ENCODE measurements around the gene SND1. TPM values are rescaled to one million over a fixed set of nuclear protein-coding genes. Genes with fewer than 3 reads are reported as not detected.

SND1 gene
- total RNA-seq, 2 donors from 2014 or later, result 91.0 to 111 TPM

DNA sequence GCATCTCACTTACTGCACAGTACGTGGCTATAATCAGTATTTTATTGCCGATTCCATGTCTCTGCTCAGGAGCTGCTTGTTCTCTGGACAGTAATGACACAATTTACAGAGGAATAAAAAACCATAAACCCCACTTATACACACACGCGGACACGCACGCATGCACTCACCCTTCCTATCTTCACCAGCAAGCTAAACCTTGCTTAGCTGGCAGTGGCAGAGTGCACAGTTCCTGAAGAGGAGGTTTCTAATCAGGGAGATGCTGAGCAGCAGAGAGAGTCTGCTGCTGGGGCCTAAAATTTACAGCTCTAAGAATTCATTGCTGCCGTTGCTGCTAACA is 66.3 kb downstream of the SND1 start:
- H3K27ac ChIP-seq, result no peak overlapping the region
- no peak overlapping the region for H3K4me3 ChIP-seq
- TF ChIP-seq, protein P1, sequence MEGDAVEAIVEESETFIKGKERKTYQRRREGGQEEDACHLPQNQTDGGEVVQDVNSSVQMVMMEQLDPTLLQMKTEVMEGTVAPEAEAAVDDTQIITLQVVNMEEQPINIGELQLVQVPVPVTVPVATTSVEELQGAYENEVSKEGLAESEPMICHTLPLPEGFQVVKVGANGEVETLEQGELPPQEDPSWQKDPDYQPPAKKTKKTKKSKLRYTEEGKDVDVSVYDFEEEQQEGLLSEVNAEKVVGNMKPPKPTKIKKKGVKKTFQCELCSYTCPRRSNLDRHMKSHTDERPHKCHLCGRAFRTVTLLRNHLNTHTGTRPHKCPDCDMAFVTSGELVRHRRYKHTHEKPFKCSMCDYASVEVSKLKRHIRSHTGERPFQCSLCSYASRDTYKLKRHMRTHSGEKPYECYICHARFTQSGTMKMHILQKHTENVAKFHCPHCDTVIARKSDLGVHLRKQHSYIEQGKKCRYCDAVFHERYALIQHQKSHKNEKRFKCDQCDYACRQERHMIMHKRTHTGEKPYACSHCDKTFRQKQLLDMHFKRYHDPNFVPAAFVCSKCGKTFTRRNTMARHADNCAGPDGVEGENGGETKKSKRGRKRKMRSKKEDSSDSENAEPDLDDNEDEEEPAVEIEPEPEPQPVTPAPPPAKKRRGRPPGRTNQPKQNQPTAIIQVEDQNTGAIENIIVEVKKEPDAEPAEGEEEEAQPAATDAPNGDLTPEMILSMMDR (IDR thresholded peaks at IDR 0.05), result no peak
- DNase-seq (ENCODE audit: low spot score) (no peak), ATAC-seq (ENCODE audit: insufficient number of reproducible peaks, low FRiP score, low read depth) (no peak)
- H3K27me3 ChIP-seq (replicated peaks; ENCODE audit: insufficient read depth), result no peaks in the 10 kb centered on the region
- no peaks in the 10 kb centered on the region for H3K9me3 ChIP-seq
- H3K4me1 ChIP-seq (ENCODE audit: control insufficient read depth in 1 of 2, low read depth in 2 of 2), result no peaks in the 10 kb centered on the region
- peaks cover 11% of the 10 kb centered on the region for H3K36me3 ChIP-seq

DNA sequence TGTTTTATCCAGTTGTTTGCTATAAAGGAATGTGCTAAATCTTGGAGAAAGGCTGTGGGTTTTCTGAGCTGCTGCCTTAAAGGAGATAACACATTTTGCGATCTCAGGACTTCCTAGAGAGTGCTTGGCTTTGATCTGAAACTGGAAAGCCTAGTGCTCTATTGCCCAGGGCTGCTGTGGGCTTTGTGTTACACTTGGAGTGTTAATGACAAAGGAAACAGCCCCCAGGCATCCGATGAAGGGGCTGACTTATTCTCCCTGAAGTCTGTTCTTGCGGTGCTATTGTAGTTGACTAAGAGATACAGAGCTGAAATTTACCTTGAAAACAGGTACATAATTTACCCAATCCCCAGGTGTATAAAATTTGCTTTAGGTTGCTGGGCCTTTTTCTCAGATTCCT is 74.5 kb downstream of the SND1 start:
- Histone ChIP-seq H3K9me3 (no peaks in the 10 kb centered on the region), H3K27me3 (replicated peaks; ENCODE audit: insufficient read depth) (no peaks in the 10 kb centered on the region), H3K36me3 (peaks cover 14% of the 10 kb centered on the region), H3K27ac (no peak overlapping the region), H3K4me1 (ENCODE audit: control insufficient read depth in 1 of 2, low read depth in 2 of 2) (no peaks in the 10 kb centered on the region), H3K4me3 (no peak overlapping the region)
- ATAC-seq (ENCODE audit: insufficient number of reproducible peaks, low FRiP score, low read depth) (no peak), DNase-seq (ENCODE audit: low spot score) (no peak)
- TF ChIP-seq, protein P1 (IDR thresholded peaks at IDR 0.05), result no peak

DNA sequence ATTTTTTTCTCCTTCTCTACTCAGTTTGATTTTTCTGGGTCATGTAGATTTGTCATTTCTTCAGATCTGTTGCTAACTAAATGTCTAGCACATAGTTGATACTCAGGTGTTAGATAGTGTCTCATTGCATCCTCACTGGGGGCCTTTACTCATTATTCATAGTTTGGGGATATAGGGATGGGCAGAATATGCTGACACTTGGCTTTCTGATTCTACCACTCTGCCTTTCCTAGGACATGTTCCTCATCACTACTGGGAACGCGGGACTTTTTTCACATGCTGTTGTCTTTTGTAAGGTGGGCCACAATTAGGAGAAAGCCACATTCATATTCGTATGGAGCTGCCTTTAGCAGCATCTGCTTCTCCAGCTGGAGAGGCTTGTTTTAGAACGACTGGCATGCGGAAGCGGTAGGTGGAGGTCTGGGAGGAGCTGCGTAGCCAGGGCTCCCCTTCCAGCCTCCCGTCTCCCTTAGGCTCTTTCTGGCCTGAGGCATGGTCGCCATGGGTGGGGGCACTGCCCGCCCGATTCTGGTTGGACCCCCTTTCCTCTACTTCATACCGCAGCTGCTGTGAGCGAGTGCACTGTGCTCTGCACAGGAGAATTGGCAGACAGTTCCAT is 78.8 kb downstream of the SND1 start:
- ATAC-seq (ENCODE audit: insufficient number of reproducible peaks, low FRiP score, low read depth) (no peak), DNase-seq (ENCODE audit: low spot score) (no peak)
- no peaks in the 10 kb centered on the region for H3K4me1 ChIP-seq (ENCODE audit: control insufficient read depth in 1 of 2, low read depth in 2 of 2)
- H3K4me3 ChIP-seq, result no peak overlapping the region
- TF ChIP-seq, protein P1 (IDR thresholded peaks at IDR 0.05), result no peak
- no peak overlapping the region for H3K27ac ChIP-seq
- H3K27me3 ChIP-seq (replicated peaks; ENCODE audit: insufficient read depth), result no peaks in the 10 kb centered on the region
- H3K9me3 ChIP-seq, result no peaks in the 10 kb centered on the region
- H3K36me3 ChIP-seq, result peaks cover 15% of the 10 kb centered on the region

DNA sequence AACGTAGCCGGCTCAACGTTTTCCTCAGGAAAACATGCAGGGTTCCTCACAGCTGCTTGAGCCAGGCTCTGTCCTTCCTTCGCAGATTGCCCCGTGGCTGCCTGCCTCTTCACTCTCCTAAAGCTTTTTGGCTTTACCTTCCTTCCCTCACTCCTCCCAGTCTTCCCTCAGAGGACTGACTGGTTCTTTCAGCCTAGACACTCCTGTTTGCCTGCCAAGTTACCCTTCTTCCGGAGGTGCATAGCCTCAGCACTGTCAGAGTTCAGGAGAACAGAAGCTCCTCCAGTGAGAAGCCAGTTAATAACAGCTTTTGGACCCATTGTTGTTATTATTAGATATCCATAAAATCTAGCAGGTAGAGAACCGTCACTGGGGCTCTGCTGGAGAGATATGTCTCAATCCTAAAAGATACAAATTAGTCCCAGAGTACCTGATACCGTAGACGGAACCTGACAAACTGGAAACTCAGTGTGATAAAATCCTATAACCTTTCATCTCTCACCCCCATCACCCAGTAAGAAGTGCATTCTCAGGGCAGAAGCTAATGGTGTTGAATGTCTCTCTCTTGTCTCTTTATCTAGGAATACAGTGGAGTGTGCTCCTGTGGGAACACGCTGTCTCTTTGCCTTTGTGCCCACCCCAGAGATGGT is 79.6 kb downstream of the SND1 start:
- no peaks in the 10 kb centered on the region for H3K4me1 ChIP-seq (ENCODE audit: control insufficient read depth in 1 of 2, low read depth in 2 of 2)
- no peak for ATAC-seq (ENCODE audit: insufficient number of reproducible peaks, low FRiP score, low read depth)
- no peak overlapping the region for H3K27ac ChIP-seq
- no peaks in the 10 kb centered on the region for H3K27me3 ChIP-seq (replicated peaks; ENCODE audit: insufficient read depth)
- H3K36me3 ChIP-seq, result peaks cover 15% of the 10 kb centered on the region
- DNase-seq (ENCODE audit: low spot score), result no peak
- TF ChIP-seq, protein P1 (IDR thresholded peaks at IDR 0.05), result no peak
- H3K9me3 ChIP-seq, result no peaks in the 10 kb centered on the region
- H3K4me3 ChIP-seq, result no peak overlapping the region

DNA sequence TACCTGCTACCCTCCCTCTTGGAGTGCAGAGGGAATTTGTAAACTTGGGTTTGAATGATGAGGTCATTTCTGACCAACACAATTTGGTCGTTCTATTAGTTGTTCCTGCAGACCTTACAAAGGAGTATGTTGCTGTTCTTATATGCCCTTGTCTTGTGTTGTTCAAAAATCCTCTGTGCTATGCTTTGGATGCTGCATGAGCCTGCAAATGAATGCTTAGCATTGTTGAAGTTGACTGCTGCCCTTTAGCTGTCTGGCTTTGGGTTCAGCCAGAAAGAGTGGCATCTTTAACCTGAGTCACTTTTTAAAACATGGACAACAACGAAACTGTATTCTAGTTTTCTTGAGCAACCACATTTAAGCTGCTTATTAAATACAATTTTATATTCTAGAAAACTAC is 80.3 kb downstream of the SND1 start:
- no peak for ATAC-seq (ENCODE audit: insufficient number of reproducible peaks, low FRiP score, low read depth)
- no peak for DNase-seq (ENCODE audit: low spot score)

More for the DNA sequence above, 80.3 kb downstream of the SND1 start:
- Histone ChIP-seq H3K27me3 (replicated peaks; ENCODE audit: insufficient read depth) (no peaks in the 10 kb centered on the region), H3K9me3 (no peaks in the 10 kb centered on the region), H3K4me1 (ENCODE audit: control insufficient read depth in 1 of 2, low read depth in 2 of 2) (no peaks in the 10 kb centered on the region), H3K36me3 (peaks cover 15% of the 10 kb centered on the region), H3K4me3 (no peak overlapping the region), H3K27ac (no peak overlapping the region)
- TF ChIP-seq, protein P1 (IDR thresholded peaks at IDR 0.05), result no peak
